ENCODE measurements around the gene NOVA1.

Gene NOVA1

DNA sequence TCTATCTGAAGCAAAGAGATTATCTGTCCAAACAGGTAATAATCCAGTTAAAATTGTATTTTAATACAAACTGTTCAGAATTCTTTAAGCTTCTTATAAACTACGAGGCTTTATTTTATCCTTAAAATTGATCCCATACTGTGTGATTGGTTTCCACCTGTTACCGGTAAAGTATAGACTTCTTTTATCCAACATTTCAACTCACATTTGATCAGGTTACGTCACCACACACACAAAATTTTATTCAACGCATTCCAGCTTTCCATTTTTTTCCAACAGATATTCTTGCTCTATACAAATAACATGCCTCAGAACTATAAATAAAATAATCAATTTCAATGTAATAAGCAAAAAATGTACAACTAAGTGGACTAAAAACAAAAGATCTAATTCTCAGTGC lies 4.5 kb downstream of the NOVA1 start:
- no peak overlapping the region for H3K9ac ChIP-seq (ENCODE audit: low read depth, low read length, poor library complexity, severe bottlenecking)
- H3F3A ChIP-seq (ENCODE audit: low read depth), result no peaks in the 10 kb centered on the region
- H3K4me3 ChIP-seq (ENCODE audit: low read length, poor library complexity, severe bottlenecking), result no peak overlapping the region
- H3K9me3 ChIP-seq (ENCODE audit: insufficient read depth, low read depth, low read length), result peaks cover 2% of the 10 kb centered on the region; the same call in 1 of the 2 replicates
- no peaks in the 10 kb centered on the region for H4K20me1 ChIP-seq (ENCODE audit: insufficient read depth, low read length, poor library complexity, severe bottlenecking)
- H3K9me2 ChIP-seq (replicated peaks; ENCODE audit: low read depth, low read length), result no peaks in the 10 kb centered on the region
- no peaks in the 10 kb centered on the region for H3K27me3 ChIP-seq (ENCODE audit: insufficient read depth, low read length, poor library complexity, severe bottlenecking)
- H3K4me2 ChIP-seq (ENCODE audit: low read depth, low read length, poor library complexity, severe bottlenecking), result no peak overlapping the region
- H3K79me2 ChIP-seq (ENCODE audit: insufficient read depth, low read length), result no peaks in the 10 kb centered on the region
- no peak for TF ChIP-seq EZH2phosphoT487 (IDR thresholded peaks at IDR 0.05; ENCODE audit: borderline replicate concordance)
- TF ChIP-seq, protein P1, sequence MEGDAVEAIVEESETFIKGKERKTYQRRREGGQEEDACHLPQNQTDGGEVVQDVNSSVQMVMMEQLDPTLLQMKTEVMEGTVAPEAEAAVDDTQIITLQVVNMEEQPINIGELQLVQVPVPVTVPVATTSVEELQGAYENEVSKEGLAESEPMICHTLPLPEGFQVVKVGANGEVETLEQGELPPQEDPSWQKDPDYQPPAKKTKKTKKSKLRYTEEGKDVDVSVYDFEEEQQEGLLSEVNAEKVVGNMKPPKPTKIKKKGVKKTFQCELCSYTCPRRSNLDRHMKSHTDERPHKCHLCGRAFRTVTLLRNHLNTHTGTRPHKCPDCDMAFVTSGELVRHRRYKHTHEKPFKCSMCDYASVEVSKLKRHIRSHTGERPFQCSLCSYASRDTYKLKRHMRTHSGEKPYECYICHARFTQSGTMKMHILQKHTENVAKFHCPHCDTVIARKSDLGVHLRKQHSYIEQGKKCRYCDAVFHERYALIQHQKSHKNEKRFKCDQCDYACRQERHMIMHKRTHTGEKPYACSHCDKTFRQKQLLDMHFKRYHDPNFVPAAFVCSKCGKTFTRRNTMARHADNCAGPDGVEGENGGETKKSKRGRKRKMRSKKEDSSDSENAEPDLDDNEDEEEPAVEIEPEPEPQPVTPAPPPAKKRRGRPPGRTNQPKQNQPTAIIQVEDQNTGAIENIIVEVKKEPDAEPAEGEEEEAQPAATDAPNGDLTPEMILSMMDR (conservative IDR thresholded peaks at IDR 0.05; ENCODE audit: low read length), result no peak
- H3K4me1 ChIP-seq (ENCODE audit: insufficient read depth, low read length, poor library complexity, severe bottlenecking), result no peaks in the 10 kb centered on the region
- no peaks in the 10 kb centered on the region for H3K36me3 ChIP-seq (ENCODE audit: insufficient read depth, low read length)
- no peak overlapping the region for H2AFZ ChIP-seq (ENCODE audit: low read length)

DNA sequence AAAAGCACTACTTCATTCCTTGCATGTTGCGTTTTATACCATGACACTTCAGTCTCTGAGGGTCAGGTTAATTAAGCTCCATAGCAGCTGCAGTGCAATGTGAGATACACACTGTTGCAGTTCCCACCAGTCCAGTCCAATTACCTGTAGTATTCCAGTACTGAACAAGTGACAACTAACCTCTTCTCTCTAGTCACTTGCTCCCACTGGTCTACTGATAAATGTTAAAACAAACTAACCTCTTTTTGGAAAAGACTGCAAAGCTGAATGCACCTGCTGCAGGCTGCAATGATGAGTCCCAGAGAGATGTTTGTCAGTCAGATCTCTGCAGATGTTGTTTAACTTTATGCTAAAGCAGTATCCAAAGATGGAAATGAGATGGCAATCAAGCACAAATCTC lies 7.9 kb downstream of the NOVA1 start:
- no peak overlapping the region for H3K9ac ChIP-seq (ENCODE audit: low read depth, low read length, poor library complexity, severe bottlenecking)
- H3K4me2 ChIP-seq (ENCODE audit: low read depth, low read length, poor library complexity, severe bottlenecking), result no peak overlapping the region
- no peaks in the 10 kb centered on the region for H3K36me3 ChIP-seq (ENCODE audit: insufficient read depth, low read length)
- no peaks in the 10 kb centered on the region for H3K4me1 ChIP-seq (ENCODE audit: insufficient read depth, low read length, poor library complexity, severe bottlenecking)
- H3K9me2 ChIP-seq (replicated peaks; ENCODE audit: low read depth, low read length), result no peaks in the 10 kb centered on the region
- H3K4me3 ChIP-seq (ENCODE audit: low read length, poor library complexity, severe bottlenecking), result no peak overlapping the region
- no peaks in the 10 kb centered on the region for H3F3A ChIP-seq (ENCODE audit: low read depth)
- H3K79me2 ChIP-seq (ENCODE audit: insufficient read depth, low read length), result no peaks in the 10 kb centered on the region
- H3K27me3 ChIP-seq (ENCODE audit: insufficient read depth, low read length, poor library complexity, severe bottlenecking), result no peaks in the 10 kb centered on the region
- H4K20me1 ChIP-seq (ENCODE audit: insufficient read depth, low read length, poor library complexity, severe bottlenecking), result no peaks in the 10 kb centered on the region
- no peaks in the 10 kb centered on the region for H3K9me3 ChIP-seq (ENCODE audit: insufficient read depth, low read depth, low read length)
- no peak for TF ChIP-seq EZH2phosphoT487 (IDR thresholded peaks at IDR 0.05; ENCODE audit: borderline replicate concordance)
- TF ChIP-seq, protein P1 (conservative IDR thresholded peaks at IDR 0.05; ENCODE audit: low read length), result no peak
- no peak overlapping the region for H2AFZ ChIP-seq (ENCODE audit: low read length)

DNA sequence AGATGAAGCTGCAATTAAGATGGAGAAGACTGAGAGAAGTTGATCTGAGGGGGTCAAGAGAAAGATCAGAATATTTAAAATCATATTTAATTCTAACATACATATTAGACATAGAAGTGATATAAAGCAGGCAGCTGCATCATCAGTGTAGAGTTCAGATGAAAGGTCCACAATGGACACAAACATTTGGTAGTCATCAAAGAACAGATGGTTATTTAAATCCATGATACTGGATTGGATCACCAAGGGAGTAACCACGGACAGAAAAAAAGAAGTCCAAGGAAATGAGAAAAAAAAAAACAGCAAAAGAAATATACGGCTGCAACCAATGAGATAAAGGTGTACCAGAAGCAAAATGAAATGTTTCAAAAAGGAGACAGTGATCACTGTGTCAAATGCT lies 20.1 kb downstream of the NOVA1 start:
- Histone ChIP-seq H4K20me1 (ENCODE audit: insufficient read depth, low read length, poor library complexity, severe bottlenecking) (no peaks in the 10 kb centered on the region), H3K9ac (ENCODE audit: low read depth, low read length, poor library complexity, severe bottlenecking) (no peak overlapping the region), H3K4me3 (ENCODE audit: low read length, poor library complexity, severe bottlenecking) (no peak overlapping the region), H2AFZ (ENCODE audit: low read length) (no peak overlapping the region), H3K27me3 (ENCODE audit: insufficient read depth, low read length, poor library complexity, severe bottlenecking) (no peaks in the 10 kb centered on the region), H3K36me3 (ENCODE audit: insufficient read depth, low read length) (no peaks in the 10 kb centered on the region), H3K4me2 (ENCODE audit: low read depth, low read length, poor library complexity, severe bottlenecking) (no peak overlapping the region), H3K9me2 (replicated peaks; ENCODE audit: low read depth, low read length) (no peaks in the 10 kb centered on the region), H3K9me3 (ENCODE audit: insufficient read depth, low read depth, low read length) (no peaks in the 10 kb centered on the region), H3K79me2 (ENCODE audit: insufficient read depth, low read length) (no peaks in the 10 kb centered on the region), H3K4me1 (ENCODE audit: insufficient read depth, low read length, poor library complexity, severe bottlenecking) (no peaks in the 10 kb centered on the region), H3F3A (ENCODE audit: low read depth) (no peaks in the 10 kb centered on the region)
- TF ChIP-seq EZH2phosphoT487 (IDR thresholded peaks at IDR 0.05; ENCODE audit: borderline replicate concordance), result no peak
- TF ChIP-seq, protein P1 (conservative IDR thresholded peaks at IDR 0.05; ENCODE audit: low read length), result no peak

Data from Loucy (cell line).